HFF-Myc (cell line): ENCODE measurements around the gene SLC16A6.
"Not testable (repeated sequence)": the region's sequence is repeated elsewhere in the genome, so short reads cannot be mapped to it uniquely, and the experiment has no call there.

Experiments used
- DNase-seq: peaks from one replicate; pipeline ENCODE4 v3.0.0-alpha.2; 2011; ENCODE audit warnings: low read depth; ENCODE audit errors: extremely low read depth
- H3K4me3 ChIP-seq: replicated peaks from 2 replicates; pipeline ENCODE4 v1.5.1; 2011; ENCODE audit warnings: low read depth, mild to moderate bottlenecking, control low read depth, low read length
- CTCF ChIP-seq: IDR thresholded peaks from 2 replicates; pipeline ENCODE4 v1.5.1; 2012; ENCODE audit warnings: mild to moderate bottlenecking, low read depth, low read length, control low read depth; ENCODE audit errors: missing control alignments

Gene SLC16A6

DNA sequence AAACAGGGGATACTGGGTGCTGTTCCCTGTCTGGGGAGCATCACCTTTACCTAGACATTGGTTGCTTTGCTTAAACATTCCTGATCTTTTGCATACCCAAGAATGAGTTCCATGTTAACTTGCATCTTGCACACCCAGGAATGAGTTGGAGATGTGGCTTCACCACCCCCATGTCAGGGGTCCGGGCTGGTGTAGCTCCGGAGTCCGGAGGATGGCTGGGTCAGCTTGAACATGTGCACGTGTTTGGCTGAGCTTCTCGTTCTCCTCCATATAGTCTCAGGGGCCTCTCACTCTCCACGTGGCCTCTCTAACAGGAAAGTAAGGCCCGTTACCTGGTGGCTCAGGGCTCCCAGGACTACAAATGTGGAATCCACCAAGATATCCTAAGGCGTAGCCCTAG is 61.3 kb downstream of the SLC16A6 start:
- DNase-seq = no peak
- TF ChIP-seq CTCF = no peak
- H3K4me3 ChIP-seq = no peak overlapping the region

DNA sequence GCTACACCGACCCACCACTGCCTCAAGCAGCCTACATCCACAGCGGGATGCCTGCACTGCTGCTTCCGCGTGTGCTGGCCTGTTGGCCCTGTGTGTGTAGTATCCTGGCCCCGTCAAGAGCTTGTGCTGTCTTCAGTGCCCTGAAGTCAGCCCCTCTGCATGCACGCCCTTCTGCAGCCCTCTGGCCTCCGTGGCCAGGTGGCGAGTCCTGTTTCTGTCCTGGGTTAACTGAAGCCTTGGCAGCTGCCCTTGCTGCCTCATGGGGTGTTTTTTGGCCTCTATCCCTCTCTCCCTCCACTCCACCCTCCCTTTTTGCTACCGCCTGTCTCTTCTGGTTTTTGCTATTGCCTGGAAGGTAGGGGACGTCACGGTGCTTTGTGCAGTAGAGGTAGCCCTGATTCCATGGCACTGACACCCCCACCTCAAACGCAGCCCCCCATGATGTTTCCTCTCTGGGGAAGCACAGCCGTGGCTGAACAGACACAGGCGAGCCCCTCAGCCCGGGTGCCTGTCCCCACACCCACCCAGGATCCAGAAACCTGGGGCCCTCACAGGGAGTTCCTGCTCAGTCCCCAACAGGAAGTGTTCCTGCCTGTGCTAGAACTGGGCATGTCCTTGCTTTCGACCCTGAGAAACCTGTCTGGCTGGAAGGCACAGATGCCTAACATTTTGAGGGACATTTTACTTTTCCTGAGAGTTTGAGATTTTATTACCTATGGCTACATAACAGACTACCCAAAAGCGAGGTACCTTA is 61.9 kb downstream of the SLC16A6 start:
- H3K4me3 ChIP-seq = no peak overlapping the region
- DNase-seq = no peak
- no peak for TF ChIP-seq CTCF

DNA sequence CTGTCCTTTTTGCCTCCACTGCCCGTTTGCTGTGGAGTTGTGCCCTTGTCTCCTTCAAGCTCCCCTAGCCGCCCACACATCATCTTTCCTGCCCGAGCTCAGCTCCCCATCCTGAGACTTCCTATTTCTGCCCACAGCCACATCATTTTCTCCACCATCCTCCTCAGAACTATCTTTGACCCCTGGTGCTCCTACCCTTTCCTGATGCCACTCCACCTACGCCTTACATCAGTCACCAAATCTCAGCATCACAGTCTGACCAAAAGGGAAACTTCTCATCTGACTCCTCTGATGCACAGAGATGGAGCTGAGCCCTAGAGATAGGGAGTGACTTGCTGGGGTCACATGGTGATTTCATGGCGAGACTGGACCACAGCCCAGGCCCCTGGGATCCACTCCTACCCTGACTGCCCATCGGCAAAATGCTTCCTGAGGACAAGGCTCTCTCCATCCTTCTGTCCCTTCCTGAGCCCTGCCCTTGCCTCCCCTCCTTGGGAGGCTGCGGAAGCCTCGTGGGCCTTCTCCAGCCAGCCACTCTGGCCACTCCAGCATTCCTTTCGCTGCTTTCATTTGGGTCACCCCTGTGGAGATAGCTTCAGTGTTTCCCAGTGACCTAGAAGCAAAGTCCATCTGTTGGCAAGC is 62.8 kb downstream of the SLC16A6 start:
- not testable (repeated sequence) for DNase-seq, H3K4me3 ChIP-seq

DNA sequence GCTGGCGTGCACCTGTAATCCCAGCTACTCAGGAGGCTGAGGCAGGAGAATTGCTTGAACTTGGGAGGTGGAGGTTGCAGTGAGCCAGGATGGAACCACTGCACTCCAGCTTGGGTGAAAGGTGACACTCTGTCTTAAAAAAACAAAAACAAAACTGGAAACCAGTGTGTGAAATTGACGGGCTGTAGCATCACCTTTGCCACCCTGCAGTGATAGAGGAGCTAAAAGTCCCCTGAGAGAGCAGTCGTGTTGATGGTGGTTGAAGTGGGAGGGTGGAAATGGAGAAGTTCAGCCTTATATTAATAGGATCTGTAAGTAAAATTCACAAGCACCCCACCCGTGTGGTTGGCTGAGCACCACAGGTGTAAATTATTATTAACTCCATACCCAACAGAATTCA is 65.9 kb downstream of the SLC16A6 start:
- not testable (repeated sequence) for DNase-seq, H3K4me3 ChIP-seq

- no peak for DNase-seq
- no peak for TF ChIP-seq CTCF
- no peak overlapping the region for H3K4me3 ChIP-seq
These were observed 68.3 kb downstream of the SLC16A6 start for GRCh38 chr17:68222606-68223005.

- no peak for TF ChIP-seq CTCF
- H3K4me3 ChIP-seq = no peak overlapping the region
- no peak for DNase-seq
These were observed 69.1 kb downstream of the SLC16A6 start for GRCh38 chr17:68221786-68222185.

DNA sequence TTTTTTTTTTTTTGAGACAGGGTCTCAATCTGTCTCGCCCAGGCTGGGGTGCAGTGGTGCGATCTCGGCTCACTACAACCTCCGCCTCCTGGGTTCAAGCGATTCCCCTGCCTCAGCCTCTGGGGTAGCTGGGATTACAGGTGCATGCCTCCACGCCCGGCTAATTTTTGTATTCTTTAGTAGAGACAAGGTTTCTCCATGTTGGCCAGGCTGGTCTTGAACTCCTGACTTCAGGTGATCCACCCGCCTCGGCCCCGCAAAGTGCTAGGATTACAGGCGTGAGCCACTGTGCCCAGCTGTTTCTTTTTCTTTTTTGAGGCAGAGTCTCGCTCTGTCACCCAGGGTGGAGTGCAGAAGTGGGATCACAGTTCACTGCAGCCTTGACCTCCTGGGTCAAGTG is 70.1 kb downstream of the SLC16A6 start:
- DNase-seq, H3K4me3 ChIP-seq: not testable (repeated sequence)

GRCh38 chr17:68220186-68220585 is 70.7 kb downstream of the SLC16A6 start:
- DNase-seq, H3K4me3 ChIP-seq: not testable (repeated sequence)

DNA sequence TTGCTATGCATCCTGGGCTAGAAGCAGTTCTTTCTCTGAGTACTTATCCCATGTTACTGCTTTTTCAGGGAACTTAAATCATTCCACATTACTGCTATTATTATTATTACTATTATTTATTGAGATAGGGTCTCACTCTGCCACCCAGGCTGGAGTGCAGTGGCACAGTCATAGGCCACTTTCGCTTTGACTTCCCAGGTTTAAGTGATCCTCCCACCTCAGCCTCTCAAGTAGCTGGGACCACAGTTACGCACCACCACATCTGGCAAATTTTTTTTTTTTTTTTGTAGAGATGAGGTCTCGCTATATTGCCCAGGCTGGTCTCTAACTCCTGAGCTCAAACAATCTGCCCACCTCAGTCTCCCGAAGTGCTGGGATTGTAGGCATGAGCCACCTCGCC is 71.5 kb downstream of the SLC16A6 start:
- DNase-seq, H3K4me3 ChIP-seq: not testable (repeated sequence)
